H54 (cell line): Measurements from ENCODE around the gene ACAD8.

Experiments
- DNase-seq: peaks from one replicate; pipeline ENCODE4 v3.0.0; 2011; ENCODE audit warnings: low spot score, mixed read lengths; ENCODE audit not compliant: insufficient read length
- FAIRE-seq: peaks from 3 replicates; lab custom pipeline; 2011; peaks lifted over from hg19 to GRCh38; lab: Jason Lieb, UNC
- POLR2A ChIP-seq: IDR thresholded peaks from 2 replicates; pipeline ENCODE4 v1.6.1; 2011; ENCODE audit warnings: low read depth, mild to moderate bottlenecking, low read length

ACAD8 gene

DNA sequence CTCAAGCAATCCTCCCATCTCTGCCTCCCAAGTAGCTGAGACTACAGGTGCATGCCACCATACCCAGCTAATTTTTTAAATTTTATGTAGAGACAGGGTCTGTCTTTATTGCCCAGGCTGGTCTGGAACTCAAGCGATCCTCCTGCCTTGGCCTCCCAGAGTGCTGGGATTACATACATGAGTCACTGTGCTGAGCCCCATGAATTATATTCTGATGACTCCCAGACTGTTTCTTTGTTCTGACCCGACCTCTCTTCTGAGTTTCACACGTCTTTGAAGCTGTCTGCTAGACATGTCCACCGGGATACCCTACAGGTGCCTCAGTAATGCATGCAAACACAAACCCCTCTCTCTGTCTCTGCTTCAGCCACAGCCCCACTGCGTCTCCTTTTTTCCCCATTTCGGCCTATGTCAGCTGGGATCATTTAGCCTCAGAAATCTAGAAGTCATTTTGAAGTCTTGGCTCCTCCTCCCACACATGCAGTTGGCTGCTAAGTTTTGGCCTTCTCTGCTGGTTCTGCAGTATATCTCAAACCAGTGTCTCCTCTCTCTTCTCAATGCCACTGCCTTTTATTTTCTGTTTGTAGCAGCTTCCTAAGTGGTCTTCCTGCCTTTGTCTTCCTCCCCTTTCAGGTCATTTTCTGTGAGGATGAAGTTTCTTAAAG, 24.1 kb upstream of the ACAD8 start:
- TF ChIP-seq POLR2A = no peak
- FAIRE-seq = no peak

DNA sequence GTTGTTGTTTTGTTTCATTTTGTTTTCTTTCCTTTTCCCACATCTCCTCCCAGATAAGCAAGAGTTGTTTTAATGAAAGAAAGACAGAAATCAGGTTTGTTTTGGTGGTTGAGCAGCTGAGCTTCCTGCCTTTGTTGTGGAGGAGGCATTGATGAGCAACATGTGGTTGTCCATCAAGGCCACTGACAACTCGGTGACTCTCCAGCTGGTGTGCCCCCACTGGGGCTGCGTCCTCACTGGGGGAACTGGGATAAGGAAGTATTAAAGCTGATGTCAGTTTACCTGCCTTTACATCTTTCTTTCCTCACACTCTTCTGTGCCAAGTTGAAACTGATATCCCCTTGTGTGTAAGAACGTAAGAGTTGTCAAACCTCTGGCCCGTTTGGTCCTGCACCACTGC, 23.0 kb upstream of the ACAD8 start:
- FAIRE-seq = no peak
- TF ChIP-seq POLR2A = no peak
- DNase-seq = no peak

More for the DNA sequence above, 24.1 kb upstream of the ACAD8 start:
- no peak for DNase-seq

DNA sequence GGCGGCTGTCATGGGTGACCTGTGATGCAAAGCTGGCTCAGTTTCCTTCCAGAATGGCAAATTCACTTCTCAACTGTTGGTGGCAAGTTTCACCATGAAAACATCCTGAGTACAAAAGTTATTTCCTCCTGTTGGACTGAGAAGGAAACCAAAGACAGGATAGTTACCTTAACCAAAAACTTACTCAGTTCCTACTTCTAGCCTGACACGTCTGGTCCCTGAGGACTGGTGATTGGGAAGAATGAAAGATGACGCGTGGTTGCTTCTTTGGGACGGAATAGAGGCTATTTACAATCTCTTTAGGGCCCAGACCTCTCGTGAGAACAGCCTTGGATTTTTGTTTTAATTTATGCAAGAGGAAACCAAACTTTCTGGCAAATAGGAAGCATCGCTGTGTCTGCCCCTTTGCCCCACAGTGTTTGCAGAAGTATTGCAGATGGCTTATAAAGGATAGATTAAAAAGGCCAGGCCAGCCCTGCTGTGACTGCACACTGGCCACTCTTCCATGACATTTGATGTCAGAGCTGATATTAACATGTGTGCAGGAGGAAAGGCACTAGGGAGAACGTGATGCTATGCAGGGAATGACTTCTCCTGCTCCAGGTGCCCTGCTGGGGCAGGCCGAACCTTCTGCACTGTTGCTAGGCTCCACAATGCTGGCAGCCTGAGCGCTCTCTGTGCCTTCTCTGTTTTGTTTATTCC, 21.3 kb upstream of the ACAD8 start:
- DNase-seq (no peak), FAIRE-seq (no peak)
- TF ChIP-seq POLR2A = no peak

DNA sequence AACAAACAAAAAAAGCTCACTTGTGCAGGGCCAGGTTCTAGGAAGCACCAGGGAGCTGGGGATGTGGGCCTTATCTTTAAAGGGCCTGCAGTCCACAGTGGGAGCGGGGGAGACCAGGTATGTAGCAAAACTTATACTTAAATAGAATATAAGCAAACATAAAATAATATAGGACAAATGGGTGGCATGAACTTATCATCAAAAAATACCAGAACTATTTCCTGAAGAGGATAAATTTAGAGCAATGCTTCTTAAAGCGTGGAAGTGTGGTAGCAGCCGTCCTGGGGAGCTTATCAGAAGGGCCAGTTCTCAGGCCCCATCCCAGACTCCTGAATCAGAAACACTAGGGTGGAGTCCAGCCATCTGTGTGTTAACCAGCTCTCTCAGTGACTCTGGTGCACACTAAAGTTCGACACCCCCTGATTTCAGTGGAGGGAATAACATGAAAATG, 19.6 kb upstream of the ACAD8 start:
- no peak for TF ChIP-seq POLR2A
- no peak for FAIRE-seq
- no peak for DNase-seq

DNA sequence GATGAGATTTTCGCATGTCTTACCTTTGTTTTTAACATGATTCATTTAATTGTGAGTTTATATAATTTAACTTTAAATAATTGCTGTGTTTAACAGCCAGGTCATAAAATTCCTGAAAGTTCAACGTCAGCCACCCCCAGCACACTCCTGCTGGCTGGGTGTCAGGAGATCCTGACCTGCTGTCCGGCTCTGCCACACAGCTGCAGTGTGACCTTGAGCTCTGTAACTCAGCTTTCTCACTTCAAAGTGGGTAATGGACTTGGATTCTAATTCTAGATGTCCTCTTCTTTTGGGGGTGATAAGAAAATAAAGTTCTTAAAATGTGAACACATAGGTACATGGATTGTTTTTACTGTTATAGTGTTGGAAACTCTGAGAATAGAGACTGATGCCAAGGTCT, 18.0 kb upstream of the ACAD8 start:
- FAIRE-seq = no peak
- no peak for DNase-seq
- no peak for TF ChIP-seq POLR2A

DNA sequence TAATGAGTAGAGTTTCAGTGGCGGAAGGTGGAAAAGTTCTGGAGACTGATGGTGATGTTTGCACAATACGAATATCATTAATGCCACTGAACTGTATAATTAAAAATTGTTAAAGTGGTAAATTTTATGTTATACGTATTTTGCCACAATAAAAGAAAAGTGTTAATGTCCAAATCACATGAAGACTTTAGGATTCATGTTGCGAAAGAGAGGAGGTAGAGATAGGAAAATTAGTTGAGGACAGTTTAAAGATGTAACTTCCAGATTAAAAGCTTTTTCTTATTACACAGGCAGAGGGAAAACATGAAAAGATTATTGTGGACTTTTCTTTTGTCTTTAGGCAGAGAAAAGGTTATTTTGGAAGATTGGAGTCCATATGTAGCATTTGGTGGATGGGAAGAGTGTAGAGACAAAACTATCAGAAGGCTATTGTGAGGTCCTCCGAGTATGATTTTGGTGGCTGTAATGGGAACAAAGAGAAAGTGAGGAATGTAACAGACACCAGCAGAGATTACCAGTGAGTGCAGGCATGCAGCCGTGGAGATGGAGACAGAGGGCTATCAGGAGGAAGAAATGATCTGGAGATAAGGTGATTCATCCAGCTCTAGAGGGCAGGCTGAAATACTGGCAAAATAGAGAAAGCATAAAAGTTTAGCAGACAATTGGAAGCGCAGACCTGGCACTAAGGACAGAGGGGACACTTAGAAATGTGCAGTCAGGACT, 16.4 kb upstream of the ACAD8 start:
- no peak for DNase-seq
- FAIRE-seq = no peak
- no peak for TF ChIP-seq POLR2A

DNA sequence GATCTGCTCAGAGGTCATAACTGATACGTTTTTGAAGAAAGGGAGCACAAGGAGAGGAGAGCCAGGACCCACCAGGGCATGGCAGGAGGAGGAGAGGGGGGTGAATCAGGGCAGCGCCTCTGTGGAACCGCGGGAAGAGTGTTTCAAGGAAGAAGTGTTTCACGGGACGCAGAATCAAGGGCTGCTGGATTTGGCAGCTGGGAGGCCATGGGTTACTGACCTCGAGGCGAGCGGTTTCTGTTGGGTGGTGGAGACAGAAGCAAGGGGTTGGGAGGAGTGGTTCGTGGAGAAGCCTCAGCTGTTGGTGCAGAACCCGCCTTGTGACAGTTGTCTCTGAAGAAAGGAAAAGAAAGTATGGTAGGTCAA, 15.8 kb upstream of the ACAD8 start:
- TF ChIP-seq POLR2A = no peak
- no peak for FAIRE-seq
- no peak for DNase-seq

DNA sequence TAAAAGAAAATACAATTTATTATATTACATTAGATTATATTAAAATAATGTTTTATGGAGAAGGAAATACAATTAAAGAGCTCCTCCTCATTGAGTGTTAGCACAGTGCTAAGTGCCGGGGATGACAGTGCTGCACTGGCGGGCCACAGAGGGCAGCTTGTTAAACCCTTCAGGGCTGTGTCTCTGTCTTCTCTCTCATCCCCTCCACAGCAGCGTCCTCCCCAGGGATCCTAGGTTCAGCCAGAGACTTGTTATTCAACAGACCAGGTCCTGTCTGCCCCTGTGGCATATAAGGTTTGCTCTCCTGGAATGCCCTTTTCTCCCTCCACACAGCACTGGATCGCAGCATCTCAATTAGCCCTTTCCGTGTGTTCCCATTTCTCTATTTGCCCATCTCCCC, 14.4 kb upstream of the ACAD8 start:
- no peak for DNase-seq
- no peak for FAIRE-seq
- TF ChIP-seq POLR2A = no peak

DNA sequence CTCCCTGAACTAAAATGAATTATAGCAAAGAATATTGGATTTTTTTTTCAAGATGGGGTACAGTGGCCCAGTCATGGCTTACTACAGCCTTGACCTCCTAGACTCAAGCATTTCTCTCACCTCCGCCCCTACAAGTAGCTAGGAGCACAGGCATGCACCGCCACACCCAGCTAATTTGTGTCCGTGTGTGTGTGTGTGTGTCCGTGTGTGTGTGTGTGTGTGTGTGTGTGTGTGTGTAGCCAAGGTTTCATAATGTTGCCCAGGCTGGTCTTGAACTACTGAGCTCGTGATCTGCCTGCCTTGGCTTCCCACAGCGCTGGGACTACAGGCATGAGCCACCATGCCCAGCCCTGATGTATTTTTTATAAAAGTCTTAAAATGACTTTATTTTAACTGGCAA, 12.8 kb upstream of the ACAD8 start:
- no peak for DNase-seq
- no peak for FAIRE-seq
- TF ChIP-seq POLR2A = no peak

DNA sequence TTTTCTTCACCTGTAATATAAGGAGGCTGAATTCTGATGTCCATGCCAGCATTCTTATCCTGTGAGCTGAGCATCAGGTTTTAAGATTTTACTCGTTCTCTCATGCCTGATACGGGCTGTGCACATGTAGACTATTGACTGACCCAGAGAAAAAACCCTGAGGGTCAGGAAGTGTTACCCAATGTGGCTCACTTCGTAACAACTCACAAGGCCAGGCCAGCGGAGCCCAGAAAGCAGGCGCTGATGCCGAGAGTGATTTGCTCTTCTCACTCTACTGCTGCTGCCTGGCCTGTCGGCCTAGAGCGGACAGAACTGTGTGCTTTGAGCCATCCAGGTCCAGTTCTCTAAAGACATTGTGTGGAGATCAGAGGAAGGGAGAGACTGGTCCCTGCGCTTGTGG, 11.0 kb upstream of the ACAD8 start:
- FAIRE-seq (no peak), DNase-seq (no peak)
- no peak for TF ChIP-seq POLR2A

DNA sequence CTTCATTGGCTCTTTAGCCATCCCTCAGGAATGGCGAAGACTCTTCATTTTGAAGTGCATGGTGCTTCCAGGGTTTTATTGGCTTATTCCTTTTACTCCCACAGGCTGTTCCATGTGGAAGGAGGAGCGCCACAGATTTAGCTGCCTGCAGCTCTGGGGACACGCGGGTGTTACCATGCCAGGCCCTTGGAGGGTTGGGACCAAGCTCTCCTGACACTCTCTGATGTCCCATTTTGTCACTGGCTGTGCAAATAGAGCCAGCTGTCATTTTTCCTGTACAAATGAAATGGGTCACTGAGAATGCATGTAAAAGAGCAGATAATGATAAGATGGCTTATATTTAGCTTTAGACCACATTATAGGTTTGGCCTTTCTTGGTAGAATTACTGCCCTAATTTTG, 9.5 kb upstream of the ACAD8 start:
- no peak for TF ChIP-seq POLR2A
- no peak for FAIRE-seq

DNA sequence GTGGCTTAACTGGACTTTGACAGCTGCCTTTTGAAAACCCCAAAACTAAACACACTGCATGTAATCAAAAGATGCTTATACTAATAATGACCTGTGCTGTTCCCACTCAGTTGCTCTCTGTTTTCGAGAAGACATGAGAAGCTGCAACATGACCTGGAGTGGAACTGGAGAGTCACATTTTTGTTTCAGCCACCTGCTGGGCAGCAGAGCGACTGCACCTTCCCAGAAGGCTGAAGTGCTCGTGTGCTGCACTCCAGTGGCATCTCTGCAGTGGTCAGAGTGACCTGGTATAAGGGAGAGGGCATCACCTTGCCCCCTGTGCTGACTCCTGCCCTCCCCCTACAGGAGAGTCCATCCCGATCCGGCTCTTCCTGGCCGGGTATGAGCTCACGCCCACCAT, 8.8 kb upstream of the ACAD8 start:
- no peak for FAIRE-seq
- TF ChIP-seq POLR2A = no peak
- no peak for DNase-seq

More for the DNA sequence above, 9.5 kb upstream of the ACAD8 start:
- DNase-seq = no peak

DNA sequence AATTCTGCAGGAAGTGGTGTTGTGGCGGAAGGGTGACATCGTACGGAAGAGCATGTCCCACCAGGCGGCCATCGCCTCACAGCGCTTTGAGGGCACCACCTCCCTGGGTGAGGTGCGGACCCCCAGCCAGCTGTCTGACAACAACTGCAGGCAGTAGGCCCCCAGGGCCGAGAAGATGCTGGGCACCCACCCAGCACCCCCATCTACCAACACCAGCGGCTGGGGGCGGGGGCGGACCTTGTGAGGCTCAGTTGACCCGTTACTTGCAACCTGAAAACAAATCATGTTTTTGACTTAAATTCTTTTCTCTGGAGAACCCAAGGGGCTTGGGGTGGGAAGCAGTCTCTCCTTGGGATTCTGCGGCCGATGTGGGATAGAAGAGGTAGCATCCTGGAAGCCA, 7.9 kb upstream of the ACAD8 start:
- TF ChIP-seq POLR2A = no peak
- FAIRE-seq = no peak

DNA sequence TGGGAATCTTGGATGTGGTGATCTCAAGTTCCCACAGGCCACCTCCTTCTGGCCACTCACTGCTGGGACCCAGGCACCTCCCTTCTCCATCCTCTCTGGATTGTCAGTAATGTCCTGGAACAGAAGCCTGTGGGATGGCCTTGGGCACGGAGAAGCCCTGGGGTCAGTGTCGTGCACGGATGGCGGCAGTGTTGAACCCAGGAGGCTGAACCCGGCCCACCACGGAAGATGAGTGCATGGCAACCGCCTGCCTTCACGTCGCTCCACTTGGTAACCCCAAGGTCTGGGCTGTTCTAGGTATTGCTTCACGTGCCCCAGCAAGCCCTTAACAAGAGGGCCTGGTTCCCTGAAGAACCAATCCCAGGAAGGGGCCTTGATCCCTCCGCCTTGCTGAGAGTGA, 7.3 kb upstream of the ACAD8 start:
- TF ChIP-seq POLR2A = no peak
- DNase-seq (no peak), FAIRE-seq (no peak)

More for the DNA sequence above, 7.9 kb upstream of the ACAD8 start:
- no peak for DNase-seq

DNA sequence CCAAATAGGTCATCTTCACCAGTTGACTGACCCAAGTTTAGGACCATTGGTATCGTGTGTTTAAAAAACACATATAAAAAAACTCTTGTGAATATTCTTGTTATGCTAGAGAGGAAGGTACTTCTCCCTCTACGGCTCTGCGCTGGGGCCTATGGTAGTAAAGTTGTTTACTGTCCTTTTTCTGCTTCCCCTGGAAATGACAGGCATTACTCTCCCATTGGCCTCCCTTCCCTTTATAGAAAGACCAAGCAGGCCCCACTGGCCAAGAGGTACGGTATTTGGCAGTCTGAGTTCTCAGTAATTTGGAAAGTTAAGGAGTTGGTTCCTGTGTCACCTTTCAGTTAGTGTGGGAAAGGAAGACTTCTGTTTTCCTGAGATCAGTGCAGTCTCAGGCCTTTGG, 6.7 kb upstream of the ACAD8 start:
- DNase-seq (no peak), FAIRE-seq (no peak)
- TF ChIP-seq POLR2A = no peak
